SHP77 treated with DMSO at 0.1 percent for 48 hours (cell line): ENCODE data around the gene EIF4EBP3.

Experiments used
- DNase-seq: peaks from one replicate; lab custom pipeline; 2025; lab: John Stamatoyannopoulos, UW

The EIF4EBP3 gene

GRCh38 chr5:140547508-140548299 is at the start of gene EIF4EBP3:
Gene EIF4EBP3, plus strand, starts transcription at chr5:140547662. Its CDS starts 76 bp downstream, at chr5:140547738.
- peak; percentile 85 for DNase-seq

- no peak for DNase-seq
Observed at GRCh38 chr5:140497897-140498296, 49.6 kb upstream of the EIF4EBP3 start.

- no peak for DNase-seq
Observed at GRCh38 chr5:140498591-140498990, 48.9 kb upstream of the EIF4EBP3 start.

GRCh38 chr5:140502834-140503233 is 44.6 kb upstream of the EIF4EBP3 start:
- DNase-seq = no peak

GRCh38 chr5:140509898-140510297 is 37.6 kb upstream of the EIF4EBP3 start:
- no peak for DNase-seq

- DNase-seq = no peak
Observed at GRCh38 chr5:140513124-140513523, 34.3 kb upstream of the EIF4EBP3 start.

GRCh38 chr5:140524003-140524402 is 23.5 kb upstream of the EIF4EBP3 start:
- no peak for DNase-seq

- DNase-seq = no peak
Observed at GRCh38 chr5:140540227-140540626, 7.2 kb upstream of the EIF4EBP3 start.

GRCh38 chr5:140542972-140543371 is 4.5 kb upstream of the EIF4EBP3 start:
- DNase-seq = no peak

- no peak for DNase-seq
Observed at GRCh38 chr5:140544986-140545385, 2.5 kb upstream of the EIF4EBP3 start.

GRCh38 chr5:140545606-140546005 is 1.9 kb upstream of the EIF4EBP3 start:
- no peak for DNase-seq

GRCh38 chr5:140546851-140547507 is 483 bp upstream of the EIF4EBP3 start:
- DNase-seq = no peak

GRCh38 chr5:140548300-140548688 is 832 bp downstream of the EIF4EBP3 start:
- no peak for DNase-seq

- DNase-seq = no peak
Observed at GRCh38 chr5:140548791-140549190, 1.3 kb downstream of the EIF4EBP3 start.

GRCh38 chr5:140549237-140550144 is 2.0 kb downstream of the EIF4EBP3 start:
- DNase-seq = no peak

GRCh38 chr5:140550147-140551079 is 3.0 kb downstream of the EIF4EBP3 start:
- DNase-seq = no peak

- DNase-seq = no peak
Observed at GRCh38 chr5:140551872-140552271, 4.4 kb downstream of the EIF4EBP3 start.

- no peak for DNase-seq
Observed at GRCh38 chr5:140553657-140554056, 6.2 kb downstream of the EIF4EBP3 start.

- DNase-seq = no peak
Observed at GRCh38 chr5:140554454-140554853, 7.0 kb downstream of the EIF4EBP3 start.

- DNase-seq = no peak
Observed at GRCh38 chr5:140555747-140556312, 8.4 kb downstream of the EIF4EBP3 start.

- DNase-seq = no peak
Observed at GRCh38 chr5:140556438-140556837, 9.0 kb downstream of the EIF4EBP3 start.
